ENCODE data around the gene DLG1.

The DLG1 gene

DNA sequence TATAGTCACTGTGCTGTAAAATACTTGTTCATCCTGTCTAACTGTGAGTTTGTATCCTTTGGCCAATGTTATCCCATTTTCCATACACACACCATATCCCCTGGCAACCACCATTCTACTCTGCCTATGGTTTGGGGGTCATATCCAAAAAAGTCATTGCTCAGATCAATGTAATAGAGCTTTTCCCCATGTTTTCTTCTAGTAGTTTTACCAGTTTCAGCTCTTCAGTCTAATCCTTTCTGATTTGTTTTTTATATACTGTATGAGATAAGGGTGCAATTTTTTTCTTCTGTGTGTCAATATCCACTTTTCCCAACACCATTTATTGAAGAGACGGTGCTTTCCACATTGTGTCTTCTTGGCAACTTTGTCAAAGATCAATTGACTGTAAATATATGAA, 14.0 kb upstream of the DLG1 start:
- no peak for DNase-seq

DNA sequence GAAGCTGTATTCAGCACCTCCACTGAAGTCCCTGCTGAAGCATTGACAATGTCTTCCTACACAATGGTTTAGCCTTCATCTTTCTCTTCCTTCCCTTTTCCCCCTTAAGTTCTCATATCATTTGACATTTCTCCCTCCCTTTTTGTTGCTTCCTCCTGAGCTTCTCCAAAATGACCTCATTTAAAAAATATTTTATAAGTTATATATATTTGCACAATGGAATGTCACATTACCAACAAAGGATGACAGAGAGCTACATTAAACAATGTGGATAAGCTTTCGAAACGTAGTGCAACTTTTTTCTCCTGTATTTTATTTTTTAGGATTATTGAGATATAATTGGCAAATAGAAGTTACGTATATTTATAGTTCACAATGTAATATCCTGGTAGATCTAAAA, 13.2 kb upstream of the DLG1 start:
- no peak for DNase-seq

DNA sequence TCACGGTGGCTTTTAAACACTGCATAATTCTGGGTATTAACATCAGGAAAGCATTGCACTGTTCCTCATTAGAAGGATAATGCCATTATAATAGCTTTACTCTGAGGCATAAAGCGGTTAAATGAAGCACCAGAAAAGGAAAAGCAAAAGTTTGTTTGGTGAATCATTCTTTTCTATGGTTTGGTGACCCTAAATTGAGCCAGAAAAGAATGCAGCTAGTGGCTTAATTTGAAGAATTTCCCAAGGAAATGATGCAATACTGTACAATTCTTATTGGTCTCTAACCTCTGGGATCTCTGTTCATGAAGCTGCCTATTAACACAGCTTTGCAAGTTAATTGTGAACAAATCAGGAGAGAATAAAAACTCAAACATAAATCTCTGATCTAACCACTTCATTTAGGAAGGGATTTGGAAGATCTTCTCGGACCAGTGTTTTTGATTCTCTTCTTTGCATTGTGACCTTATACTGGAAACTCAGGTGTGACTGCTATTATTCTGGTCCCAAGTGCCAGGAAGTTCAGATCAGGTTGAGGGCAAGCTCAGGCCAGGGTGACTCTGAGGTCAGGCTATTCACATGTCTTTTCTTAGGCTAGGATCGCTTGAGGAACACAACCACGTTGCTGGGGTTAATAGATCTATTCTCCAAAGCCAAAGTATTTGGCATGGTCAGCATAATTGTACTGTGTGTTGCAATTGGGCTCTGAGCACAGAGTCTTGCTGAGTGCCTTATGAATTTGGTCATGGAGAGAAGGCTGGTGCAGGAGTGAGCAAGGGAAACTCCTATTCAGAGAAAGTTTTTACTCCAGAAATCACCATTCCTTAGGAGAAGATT, 11.3 kb upstream of the DLG1 start:
- DNase-seq, result no peak

DNA sequence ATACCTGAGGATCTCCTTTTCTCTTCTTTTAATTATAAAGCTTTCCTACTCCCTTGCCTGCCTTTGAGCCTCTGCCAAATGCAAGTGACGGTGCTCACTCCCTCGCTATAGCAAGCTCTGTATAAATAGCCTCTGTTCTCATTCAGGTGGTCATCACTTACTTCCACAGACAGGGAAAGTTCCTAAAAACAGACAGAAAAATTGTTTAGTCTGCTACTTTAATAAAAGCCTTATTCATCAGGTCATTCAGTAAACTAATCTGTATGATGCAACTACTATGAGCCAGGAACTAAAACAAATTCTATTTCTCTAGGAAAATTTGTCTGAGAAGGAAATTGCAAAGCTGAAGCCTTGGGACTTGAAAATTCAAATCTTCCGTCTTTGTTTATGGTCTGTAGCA, 10.2 kb upstream of the DLG1 start:
- no peak for DNase-seq

DNA sequence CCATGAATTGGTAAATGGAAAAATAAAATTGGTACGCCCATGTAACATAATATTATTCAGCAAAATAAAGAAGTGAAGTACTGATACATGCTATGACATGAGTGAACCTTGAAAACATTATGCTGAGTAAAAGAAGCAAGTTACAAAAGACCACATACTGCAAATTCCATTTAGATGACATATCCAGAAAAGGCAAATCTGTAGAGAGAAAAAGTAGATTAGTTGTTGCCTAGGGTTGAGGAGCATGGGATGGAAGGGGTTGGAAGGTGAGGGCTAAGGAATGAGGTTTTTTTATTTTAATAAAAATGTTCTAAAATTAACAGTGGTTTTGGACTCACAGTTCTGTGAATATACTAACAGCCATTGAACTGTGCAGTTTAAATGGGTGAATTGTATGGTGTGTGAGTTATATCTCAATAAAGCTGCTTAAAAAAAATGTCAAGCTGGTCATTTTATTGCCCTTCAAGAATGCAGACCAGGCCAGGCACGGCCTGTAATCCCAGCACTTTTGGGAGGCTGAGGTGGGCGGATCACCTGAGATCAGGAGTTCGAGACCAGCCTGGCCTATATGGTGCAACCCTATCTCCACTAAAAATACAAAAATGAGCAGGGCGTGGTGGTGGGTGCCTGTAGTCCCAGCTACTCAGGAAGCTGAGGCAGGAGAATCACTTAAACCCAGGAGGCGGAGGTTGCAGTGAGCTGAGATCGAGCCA, 8.1 kb upstream of the DLG1 start:
- no peak for DNase-seq

DNA sequence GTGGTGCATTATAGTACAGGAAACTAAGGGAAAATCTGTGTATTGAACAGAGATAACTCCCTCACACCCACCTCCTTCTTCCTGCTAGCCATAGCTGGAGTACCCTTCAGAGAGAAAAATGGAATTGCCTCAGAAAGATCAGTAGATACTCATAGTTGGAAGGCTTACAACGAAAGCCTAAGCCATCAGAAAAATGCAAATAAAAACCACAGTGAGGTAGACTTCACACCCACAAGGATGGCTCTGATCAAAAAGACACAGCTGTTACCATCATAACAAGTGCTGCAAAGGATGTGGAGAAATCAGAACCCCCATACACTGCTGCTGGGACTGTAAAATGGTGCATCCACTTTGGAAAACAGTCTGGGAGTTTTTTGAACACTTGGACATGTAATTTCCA, 7.4 kb upstream of the DLG1 start:
- no peak for DNase-seq

DNA sequence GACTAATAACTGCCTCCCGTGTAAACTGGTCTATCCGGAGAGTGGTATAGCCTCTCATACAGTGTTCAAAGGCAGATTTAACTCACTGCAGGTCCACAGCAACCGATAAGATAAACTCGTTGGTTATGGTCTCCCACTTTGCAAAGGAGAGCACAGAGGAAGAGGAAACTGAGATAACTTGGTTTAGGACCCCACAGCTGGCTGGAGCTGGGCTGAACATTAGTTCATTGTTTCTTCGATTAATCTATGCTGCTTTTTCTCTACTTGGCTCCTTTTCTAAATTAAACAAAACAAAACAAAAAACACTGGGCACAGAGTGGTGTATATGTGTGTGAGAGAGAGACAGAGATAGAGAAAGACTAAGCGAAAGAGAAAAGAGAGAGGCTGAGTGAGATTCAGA, 5.0 kb upstream of the DLG1 start:
- DNase-seq, result no peak

DNA sequence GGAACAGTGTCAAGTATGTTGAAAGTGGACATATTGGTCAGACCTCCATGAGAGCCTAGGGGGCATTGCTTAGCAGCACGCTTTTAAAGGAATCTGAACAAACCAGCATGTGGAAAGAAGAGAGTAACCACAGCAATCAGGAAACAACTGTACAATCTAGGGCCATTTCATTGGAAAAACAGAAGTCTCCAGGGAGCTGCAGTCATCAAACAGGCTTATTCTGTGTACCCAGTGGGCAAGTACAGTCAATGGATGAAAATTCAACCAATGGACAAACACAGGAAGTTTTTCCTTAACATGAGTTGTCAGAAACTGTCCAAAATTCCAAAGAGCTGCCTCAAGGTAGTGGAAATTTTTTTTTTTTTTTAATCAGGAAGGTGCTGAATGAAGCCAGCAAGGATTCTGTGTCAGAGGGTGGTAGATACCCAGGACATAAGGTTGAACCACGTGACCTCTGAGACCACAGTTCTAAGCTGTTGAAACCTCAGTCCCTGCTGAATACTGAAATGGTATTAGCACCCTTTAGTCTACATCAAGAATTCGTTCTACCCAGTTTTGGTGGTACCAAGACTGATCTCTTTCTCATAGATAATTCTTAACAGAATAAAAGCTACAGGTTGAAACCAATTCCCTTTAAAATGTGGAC, 4.4 kb upstream of the DLG1 start:
- DNase-seq, result no peak

DNA sequence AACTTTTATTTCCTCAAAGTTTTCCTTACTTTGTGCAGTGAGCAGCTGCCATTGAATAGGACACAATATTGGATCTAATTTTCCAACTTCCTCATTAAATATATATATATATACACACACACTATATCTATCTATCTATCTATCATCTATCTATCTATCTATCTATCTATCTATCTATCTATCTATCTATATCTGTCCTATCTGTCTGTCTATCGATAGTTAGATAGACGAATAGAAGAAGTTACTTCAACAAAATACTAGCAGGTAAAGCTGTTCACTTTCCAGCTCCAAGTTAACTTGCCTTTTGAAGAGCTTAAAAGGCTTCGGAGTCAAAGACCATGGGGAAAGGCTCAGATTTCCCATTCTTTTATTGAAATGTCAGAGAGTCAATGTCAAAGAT, 3.6 kb upstream of the DLG1 start:
- DNase-seq, result no peak

DNA sequence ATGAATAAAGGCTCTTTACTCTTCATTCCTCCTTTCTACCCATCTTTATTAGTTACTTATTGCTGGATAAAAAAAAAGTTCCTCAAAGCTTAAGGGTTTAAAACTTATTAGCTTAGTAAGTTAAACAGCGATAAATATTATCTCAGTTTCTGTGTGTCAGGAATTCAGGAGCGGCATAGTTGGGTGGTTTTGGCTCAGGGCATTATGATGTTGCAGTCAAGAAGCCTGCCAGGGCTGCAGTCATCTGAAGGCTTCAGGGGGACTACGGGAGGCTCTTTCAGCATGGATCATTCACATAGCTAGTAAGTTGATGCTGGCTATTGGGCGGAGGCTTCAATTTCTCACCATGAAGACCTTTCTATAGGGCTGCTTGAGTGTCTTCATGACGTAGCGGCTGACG, 1.9 kb upstream of the DLG1 start:
- no peak for DNase-seq

DNA sequence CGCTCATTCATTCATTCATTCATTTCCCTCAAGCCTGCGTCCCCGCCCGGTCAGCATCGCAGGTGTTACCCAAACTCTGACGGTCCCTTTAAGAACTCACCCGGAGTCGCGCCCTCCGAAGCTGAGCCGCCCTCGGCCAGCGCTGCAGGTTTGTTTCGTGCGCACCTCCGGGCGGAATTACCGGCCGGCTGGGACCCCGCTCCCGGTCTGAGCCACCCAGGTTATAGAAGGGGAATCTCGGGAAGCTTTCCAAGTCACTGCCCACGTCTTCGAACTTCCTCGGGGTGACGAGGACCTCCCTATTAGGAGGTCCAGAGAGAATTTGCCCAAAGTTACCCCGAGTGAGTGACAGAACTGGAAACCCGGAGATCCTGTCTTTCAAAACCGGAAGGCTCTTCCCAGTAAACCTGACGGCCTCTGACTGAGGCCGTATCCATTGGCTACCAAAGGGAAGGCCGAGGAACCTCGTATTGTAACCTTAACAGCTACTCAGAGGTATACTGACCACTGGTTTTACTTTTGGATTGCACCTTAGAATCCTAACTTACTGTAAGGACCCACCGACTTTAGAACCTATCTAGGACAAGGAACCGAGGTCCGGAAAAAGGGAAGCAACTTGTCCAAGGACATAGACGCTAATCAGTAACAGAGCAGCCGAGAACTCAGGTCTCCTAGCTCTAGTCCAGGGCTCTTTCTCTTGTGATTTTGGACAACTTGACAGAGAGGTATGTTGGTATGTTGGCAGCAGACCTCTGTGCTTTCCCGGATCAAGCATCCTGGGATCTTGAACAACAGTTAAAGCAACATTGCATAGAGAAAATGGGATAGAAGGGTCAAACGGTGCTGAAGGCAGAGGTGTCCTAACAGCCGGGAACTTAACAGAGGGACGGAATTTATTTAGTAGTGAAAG, 788 bp upstream of the DLG1 start:
- DNase-seq, result peak; percentile 39

DNA sequence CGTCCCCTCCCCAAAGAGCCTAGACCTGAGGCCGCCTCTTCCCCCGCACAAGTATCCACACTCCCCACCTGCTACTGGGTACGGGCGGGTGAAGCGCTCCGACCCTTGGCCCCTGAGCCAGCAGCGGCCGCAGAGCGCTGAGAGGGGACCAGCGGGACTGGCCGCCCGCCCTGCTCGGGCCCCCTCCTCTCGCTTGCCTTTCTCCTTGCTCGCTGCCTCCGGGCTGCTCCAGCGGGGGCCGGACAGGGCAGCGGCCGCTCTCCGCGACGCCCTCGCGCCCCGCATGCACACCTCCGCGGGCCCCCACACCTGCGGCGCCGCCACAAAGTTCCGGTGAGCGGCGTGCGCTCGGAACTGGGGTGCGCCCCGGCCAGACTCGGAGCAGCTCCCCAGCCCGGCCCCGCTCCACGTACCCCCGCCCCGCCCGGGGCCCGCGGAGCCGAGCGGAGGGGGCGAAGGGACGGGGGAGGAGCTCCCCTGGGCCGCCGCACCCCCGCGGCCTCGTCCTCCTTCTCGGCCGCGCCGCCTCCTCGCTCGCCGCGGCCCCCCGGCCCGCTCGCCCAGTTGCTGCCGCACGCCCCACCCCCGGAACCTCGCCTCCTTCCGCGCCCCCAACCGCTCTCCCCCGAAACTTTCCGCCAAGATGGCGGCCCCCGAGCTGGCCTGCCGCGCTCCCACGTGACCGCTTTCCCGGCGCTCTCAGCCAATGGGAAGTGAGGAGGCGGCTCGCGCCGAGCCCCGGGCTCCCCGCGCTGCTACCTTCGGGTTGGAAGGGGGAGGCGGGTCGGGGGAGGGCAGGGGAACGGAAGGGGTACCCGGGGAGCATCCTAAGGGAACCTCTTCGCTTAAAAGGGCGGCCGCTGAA, 704 bp downstream of the DLG1 start:
- peak; percentile 95 for DNase-seq

DNA sequence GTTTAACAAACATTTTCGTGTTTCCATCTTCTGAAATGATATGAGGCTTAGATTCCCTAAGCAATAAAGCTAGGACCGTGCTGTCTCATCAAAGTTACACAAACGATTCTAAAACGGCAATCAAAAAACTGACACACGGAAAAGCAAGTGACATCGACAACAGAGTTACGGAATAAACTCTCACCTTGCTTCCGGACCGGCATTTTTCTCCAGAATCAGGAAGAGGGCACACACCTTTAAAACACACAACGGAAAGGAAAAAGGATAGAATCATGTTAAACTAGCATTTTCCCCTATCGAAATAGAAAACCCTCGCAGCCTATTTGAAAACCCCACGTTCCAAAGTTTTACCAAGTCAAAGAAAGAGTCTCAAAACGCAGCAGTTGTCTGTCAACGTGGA, 1.4 kb downstream of the DLG1 start:
- peak; percentile 29 for DNase-seq

DNA sequence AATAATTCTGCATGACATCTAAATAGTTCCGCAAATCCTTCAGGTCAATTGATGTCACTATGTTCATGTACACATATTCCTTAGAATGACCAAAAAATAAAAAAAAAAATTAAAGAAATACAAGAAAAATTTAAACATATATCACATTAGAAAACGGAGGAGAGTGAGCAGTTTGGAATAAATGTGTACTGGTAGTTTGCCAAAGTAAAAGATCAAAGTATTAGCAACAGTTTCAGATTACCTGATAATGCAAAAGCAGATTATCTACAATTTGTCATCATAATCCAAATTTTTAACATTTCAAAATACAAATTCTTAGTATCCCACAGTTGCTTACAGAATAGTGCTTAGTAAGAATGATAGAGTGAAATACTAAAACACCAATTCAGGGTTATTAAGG, 1.9 kb downstream of the DLG1 start:
- DNase-seq, result no peak

DNA sequence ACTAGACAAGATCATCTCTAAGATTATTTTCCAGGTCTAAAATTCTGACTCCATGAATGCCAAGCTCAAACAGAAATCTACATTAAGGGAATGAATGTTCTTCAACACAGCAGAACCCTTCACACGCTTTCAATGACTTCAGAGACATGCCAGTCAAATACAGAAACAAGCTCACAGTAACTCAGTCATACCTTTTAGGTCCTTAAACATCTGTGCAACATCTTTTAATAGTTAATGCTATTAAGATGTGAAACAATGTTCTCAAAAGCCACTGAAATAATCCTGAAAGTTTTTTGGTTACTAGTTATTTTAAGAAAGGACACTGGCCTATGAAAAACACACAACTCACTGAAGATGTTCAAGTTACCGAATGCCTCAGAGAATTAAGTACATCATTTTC, 2.5 kb downstream of the DLG1 start:
- DNase-seq, result no peak

DNA sequence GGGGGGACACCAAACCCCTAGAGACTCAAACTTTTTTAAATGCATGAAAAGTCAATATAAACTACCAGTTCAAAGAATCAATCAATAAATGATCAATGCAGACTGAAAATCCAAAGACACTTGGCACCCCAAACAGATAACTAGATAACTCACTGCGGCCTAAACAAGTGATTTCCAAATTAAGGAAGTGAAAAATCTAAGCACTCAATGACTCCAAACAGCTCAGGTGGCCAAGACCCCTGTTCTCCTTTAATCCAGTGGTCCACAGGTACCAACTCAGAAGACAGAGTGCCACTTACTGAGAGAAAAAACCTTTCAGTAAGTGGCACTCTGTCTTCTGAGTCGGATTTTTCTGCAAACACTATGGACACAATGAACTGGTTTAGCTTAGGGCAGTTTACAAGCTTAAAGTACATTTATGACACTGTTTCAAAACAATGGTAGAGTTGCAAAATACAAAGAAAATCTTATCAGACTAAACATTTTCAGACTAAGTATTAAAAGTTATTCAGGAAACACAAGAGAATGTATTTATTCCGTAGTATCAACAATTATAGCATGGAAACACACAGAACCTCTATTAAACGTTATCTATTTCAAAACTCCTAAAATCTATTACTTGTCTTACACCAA, 4.7 kb downstream of the DLG1 start:
- no peak for DNase-seq

DNA sequence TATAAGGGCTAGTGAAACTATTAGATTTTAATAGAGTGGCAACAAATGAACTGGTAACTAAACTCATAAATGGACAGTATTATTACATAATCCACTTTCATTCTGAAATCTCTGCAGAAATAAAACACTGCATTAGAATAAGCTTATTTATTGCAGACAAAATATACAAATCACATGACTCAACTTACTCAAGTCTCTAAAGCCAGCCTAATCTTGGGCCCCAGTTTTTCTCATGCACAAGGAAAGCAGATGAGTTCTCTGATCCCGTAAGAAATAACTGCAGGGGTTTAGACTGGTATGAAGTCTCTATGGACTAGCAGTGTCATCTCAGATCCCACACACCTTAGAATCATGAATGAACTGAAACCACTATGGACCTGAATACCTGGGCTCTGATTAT, 5.8 kb downstream of the DLG1 start:
- no peak for DNase-seq

DNA sequence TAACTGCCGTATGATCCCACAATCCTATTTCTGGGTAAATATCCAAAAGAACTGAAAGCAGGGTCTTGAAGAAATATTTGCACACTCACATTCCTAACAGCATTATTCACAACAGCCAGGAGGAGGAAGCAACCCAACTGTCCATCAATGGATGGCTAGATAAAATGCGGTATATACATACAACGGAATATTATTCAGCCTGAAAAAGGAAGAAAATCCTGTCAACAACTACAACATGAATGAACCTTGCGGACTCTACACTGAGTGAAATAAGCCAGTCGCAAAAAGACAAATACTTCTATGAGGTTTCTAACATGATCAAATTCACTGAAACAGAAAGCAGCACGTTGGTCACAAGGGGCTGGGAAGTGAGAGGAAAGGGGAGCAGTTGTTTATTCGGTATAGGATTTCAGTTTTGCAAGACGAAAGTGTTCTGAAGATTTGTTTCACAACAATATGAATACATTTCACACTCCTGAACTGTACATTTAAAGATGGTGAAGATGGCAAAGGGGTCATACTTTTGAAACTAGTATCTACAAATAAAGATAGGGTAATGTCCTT, 6.2 kb downstream of the DLG1 start:
- DNase-seq, result no peak

DNA sequence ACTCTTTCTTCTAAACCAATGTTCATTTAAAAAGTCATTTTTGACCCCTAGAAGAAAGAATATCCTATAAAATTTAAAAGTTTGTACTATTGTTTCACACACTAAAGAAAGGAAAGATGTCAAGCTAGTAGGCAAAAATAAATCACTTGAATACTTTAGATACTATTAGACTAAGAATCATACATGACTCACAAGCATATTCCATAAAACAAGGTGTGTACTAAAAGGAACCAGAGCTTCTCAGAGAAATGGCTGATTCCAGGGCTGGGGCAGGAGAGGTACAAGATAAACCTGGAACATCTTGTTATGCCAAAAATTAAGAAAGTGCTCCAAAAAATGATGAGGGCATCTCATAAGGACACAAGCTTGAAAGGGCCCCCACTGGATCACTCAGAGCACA, 8.7 kb downstream of the DLG1 start:
- no peak for DNase-seq

DNA sequence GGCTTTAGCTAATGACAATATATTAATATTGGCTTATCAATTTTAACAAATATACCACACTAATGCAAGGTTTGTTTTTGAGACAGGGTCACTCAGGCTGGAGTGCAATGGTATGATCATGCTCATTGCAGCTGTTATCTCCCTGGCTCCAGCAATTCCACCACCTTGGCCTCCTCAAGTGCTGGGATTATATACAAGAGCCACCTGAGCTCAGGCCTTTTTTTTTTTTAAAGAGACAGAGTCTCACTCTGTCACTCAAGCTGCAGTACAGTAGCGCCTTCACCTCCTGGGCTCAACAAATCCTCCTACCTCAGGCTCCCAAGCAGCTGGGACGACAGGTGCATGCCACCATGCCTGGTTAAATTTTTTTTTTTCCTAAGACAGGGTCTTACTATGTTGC, 11.7 kb downstream of the DLG1 start:
- DNase-seq, result no peak

DNA sequence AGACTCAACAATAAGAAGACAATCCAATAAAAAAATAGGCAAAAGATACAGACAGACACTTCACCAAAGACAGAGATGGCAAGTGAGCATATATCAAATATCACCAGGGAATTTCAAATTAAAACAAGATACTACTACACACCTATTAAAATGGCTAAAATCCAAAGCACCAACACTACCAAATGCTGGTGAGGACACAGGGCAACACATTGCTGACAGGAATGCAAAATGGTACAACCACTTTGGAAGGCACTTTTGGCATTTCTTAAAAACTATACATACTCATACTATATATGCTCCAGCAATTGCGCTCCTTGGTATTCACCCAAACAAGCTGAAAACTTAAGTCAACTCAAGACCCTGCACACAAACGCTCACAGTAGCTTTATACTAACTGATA, 12.9 kb downstream of the DLG1 start:
- no peak for DNase-seq

Data from hematopoietic multipotent progenitor cell treated with erythropoietin and hydrocortisone succinate and interleukin-3 and kit ligand, for 6 days (in vitro differentiated cells).